Stimulated activated CD8-positive, alpha-beta memory T cell treated with anti-CD3 and anti-CD28 coated beads, Interleukin-12 subunit alpha, Interleukin-12 subunit beta, amount 100 ng/mL, for 1 hour (primary cell): ENCODE results near the gene ZIK1.

ENCODE experiments used
- DNase-seq: peaks from one replicate; pipeline ENCODE4 v3.0.0-alpha.2; 2020; ENCODE audit warnings: low read depth

The ZIK1 gene

DNA sequence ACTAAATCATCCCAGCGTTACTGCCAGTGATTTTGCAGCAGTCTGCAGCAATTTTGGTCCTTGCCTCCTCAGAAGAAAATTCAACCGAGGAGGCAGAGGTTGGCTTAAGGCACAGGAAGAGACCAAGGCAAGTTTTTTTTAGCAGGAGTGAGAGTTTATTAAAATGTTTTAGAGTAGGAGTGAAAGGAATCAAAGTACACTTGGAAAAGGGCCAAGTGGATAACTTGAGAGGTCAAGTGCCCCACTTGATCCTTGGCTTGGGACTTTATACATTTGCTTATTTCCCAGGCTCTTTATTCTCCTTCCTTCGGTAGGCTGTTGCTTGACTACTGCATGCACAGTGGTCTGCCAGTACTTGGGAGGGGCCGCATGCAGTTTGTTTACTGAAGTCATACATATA lies 27.2 kb downstream of the ZIK1 start:
- no peak for DNase-seq

DNA sequence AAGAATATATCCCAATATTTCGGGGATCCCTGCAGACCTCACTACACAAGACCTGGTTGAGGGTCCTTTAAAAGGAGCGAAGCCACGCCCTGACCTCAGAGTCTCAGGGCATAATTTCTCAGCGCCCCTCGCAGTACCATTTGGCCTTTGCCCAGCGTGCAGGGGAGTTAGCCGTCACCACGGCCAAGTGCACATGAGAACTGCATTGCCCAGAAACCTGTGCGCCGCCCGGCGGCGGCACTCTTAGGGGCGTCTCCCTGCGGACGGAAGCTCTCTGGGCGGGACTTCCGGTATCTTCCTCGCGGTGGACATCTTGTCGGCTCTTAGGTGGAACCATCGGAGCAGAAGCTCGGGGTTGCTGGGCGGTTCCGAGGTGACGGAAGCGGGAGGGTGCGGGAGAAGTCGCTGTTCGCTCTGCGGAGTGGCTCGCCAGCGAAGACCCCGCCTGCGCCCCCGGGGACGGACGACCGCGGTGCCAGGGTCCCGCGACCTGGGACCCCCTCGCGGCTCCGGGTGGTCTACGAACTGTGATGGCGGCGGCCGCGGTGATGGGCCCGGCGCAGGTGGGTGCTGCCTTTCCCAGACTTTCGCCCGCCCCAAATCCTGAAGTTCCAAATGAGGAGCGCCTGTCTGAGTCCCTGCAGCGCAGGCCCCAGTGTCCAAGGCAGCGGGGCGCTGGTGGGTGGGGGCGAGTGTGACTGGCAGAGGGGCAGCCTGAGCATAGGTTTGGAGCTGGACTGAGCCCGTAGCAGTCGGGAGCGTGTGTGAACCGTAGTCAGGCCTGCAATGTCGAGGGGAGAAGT lies 30.2 kb downstream of the ZIK1 start, which contains the start of gene ZNF134:
Gene ZNF134, plus strand, starts transcription at position 302 of the 803 bp plus-strand sequence. CDS start 5,227 bp downstream, outside the sequence.
- DNase-seq = peak; percentile 83

DNA sequence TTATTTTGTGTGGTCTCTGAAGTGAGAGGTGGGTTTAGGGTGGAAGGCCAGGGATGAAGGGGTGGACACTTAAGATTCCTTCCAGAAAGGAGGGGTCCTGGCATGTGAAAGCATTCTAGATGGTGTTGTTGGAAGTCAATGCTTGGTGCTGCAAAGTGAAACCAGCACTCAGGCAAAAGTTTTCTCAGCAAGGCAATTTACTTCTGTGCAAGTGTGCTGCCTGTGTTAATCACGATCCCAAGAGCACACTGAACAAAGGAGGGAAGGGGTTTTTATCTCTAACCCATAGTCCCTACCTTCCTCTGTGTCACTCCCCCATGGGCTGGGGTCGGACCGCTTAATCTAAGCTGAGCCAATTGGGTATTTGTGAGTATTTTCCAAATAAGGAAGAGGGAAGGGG lies 31.4 kb downstream of the ZIK1 start:
- DNase-seq = no peak

DNA sequence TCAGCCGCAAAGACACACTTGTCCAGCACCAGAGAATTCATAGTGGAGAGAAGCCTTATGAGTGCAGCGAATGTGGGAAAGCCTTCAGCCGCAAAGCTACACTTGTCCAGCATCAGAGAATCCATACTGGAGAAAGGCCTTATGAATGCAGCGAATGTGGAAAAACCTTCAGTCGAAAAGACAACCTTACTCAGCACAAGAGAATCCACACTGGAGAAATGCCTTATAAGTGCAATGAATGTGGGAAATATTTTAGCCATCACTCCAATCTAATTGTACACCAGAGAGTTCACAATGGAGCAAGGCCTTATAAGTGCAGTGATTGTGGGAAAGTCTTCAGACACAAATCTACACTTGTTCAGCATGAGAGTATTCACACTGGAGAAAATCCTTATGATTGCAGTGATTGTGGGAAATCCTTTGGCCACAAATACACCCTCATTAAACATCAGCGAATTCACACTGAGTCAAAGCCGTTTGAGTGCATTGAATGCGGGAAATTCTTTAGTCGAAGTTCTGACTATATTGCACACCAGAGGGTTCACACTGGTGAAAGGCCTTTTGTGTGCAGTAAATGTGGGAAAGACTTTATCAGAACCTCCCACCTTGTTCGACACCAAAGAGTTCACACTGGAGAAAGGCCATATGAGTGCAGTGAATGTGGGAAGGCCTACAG lies 36.9 kb downstream of the ZIK1 start:
- no peak for DNase-seq

DNA sequence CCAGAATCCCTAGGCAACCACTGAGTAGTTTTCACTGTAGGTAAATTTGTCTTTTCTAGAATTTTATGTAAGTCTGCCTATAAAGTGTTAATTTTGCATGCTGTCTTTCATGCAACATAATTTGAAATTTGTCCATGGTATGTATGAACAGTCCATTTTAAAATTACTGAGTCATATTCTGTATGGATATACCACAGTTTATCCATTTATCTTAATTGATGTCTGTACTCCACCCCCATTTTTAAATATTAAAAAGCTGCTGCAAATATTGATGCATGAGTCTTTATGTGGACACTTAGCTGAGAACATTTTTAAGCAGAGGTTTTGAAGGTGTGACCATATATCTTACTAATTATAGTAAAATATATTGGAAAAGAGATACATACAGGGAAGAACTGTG lies 39.1 kb downstream of the ZIK1 start:
- DNase-seq = no peak

DNA sequence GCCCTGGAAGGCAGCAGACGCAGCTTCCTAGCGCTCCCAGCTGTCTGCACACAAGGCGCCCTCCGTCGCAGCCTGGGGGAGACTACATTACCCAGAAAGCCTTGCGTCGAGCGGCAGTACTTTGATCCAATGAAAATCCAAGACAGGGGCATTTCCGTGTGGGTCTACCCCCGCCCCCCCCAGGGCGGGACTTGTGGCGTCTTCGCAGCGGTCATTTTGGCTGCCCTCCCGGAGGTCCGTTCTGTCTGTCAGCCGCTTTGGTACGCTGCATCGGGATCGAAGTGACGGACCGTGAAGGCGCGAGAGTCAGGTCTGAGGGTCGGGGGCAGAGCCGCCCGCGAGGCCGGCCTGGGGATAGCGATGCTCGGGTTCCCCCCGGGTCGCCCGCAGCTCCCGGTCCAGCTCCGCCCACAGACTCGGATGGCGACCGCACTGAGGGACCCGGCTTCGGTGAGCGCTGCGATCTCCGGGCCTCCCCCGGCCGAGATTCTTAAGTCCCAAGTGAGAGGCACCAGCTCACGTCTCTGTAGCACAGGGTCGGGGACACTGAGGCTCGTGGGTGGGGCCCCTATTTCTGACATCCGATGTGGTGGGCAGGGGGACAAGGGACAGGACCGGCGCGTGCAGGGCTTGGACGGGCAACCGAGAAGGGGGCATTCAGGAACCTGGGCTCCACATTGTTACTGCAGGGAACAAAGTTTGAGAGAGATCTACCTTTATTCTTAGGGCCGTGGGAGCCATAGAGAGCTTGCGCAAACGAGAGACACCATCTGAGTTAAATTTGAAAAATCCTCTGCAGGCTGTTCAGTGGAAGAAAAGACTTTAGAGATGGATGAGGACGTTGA lies 49.3 kb downstream of the ZIK1 start, which contains the start of gene ZNF211:
Gene ZNF211, plus strand, starts transcription at position 182 of the 845 bp plus-strand sequence. Its CDS starts 179 bp downstream, at position 361.
- DNase-seq = peak; percentile 75

DNA sequence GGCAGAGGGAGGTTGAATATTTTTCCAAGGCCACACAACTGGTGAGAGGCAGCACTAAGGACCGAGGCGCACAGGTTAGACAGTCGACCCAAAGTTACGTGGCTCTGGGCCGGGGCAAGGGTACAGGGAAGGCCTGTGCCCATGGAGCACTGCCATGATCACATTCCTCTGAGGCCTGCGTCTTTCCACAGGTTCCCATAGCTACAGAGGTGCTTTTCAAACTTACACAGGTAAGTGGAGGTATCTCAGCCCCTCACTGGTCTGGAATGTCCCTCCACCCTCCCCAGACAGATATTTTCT lies 49.8 kb downstream of the ZIK1 start:
- DNase-seq = no peak

DNA sequence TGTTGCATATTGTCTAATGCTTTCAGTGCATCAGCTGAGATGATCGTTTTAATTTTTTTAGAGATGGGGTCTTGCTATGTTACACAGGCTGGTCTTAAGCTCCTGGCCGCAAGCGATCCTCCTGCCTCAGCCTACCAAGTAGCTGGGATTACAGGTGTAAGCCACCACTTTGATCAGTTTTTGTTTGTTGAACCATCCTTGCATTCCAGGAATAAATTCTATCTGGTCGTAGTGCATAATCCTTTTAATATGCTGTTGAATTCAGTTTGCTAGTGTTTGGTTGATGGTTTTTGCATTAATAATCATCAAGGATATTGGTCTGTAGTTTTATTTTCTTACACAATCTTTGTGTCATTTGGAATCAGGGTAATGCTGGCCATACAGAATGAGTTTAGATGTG lies 53.4 kb downstream of the ZIK1 start:
- no peak for DNase-seq

DNA sequence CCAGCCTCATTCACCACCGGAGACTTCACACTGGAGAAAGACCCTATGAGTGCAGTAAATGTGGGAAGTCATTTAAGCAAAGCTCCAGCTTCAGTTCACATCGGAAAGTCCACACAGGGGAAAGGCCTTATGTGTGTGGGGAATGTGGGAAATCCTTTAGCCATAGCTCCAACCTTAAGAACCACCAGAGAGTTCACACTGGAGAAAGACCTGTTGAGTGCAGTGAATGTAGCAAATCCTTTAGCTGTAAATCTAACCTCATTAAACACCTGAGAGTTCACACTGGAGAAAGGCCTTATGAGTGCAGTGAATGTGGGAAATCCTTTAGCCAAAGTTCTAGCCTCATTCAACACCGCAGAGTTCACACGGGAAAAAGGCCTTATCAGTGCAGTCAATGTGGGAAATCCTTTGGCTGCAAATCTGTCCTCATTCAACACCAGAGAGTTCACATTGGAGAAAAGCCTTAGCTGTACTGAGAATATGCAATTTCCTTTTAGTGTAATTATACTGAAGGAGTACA lies 57.8 kb downstream of the ZIK1 start:
- DNase-seq = no peak

DNA sequence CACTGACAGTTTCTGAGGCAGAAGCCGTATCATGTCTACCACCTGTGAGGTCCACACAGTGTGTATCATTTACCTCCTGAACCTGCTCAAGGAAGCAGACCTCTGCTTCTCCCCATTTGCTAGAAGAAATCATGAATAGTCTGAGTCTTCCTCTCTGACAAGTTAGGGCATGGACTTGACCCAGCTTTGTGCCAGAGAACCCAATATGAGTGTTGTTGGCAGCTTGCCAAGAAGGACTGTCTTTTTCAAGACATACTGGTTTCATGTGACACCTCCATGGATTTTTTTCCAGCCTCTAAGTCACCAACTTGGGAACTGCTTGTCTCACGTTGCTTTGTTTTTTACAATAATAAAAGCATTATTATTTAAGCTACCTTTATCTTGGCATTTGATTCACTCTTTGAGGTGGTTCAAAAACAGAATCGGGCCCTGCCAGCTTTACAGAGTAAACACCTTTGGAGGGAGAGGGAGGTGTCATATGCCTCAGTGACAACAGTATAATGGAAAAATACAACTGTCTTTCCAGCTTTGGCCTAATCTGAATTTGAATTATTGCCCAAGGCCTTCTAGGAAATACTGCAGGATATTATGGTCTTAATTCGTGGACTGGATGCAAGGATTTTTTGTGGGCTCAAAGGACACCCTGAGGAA lies 58.6 kb downstream of the ZIK1 start:
- no peak for DNase-seq
